ENCODE data around the gene DARS1. TPM values are rescaled to one million over a fixed set of nuclear protein-coding genes. Genes with fewer than 3 reads are reported as not detected.

Gene DARS1
- total RNA-seq, 1 experiment from 2014 or later = 85.3 TPM

DNA sequence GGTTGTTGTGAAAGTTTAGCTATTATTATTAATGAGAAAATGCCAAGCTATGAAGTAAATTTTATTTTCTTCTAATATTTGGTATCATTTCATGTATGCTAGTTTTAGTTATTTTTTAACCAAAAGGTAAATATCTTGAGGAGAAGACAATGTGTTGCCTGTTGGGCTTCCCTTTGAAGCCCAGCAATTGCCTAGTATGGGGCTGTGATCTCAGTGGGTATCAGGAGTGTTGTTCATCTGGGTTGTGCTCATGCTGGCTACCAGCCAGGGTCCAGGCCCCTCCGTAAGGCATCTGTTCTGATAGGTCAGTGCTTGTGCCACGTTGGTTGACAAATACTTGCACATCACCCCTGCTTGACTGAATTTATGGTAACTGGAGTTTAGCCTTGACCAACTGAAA lies 38.0 kb upstream of the DARS1 start:
- POLR2A ChIA-PET = no interaction called here
- CTCF ChIA-PET = no interaction called here
- in situ Hi-C loops (cut with HindIII; ENCODE audit: low pct_unique_long_range_greater_than_20kb, low sequenced_read_pairs) = no loop called here

GRCh38 chr2:136022396-136023146 lies 37.1 kb upstream of the DARS1 start:
- TF ChIP-seq SIN3A (IDR thresholded peaks at IDR 0.05; ENCODE audit: borderline replicate concordance, insufficient read depth, low read depth, low read length) (no peak), POLR2AphosphoS5 (IDR thresholded peaks at IDR 0.05; ENCODE audit: low read depth, low read length) (no peak), REST (IDR thresholded peaks at IDR 0.05; ENCODE audit: insufficient read depth in 1 of 2, low read depth in 2 of 2, low read length in 1 of 2) (no peak), TCF7L2 (IDR thresholded peaks at IDR 0.05; ENCODE audit: low read depth, low read length) (no peak)
- TF ChIP-seq, protein P1, sequence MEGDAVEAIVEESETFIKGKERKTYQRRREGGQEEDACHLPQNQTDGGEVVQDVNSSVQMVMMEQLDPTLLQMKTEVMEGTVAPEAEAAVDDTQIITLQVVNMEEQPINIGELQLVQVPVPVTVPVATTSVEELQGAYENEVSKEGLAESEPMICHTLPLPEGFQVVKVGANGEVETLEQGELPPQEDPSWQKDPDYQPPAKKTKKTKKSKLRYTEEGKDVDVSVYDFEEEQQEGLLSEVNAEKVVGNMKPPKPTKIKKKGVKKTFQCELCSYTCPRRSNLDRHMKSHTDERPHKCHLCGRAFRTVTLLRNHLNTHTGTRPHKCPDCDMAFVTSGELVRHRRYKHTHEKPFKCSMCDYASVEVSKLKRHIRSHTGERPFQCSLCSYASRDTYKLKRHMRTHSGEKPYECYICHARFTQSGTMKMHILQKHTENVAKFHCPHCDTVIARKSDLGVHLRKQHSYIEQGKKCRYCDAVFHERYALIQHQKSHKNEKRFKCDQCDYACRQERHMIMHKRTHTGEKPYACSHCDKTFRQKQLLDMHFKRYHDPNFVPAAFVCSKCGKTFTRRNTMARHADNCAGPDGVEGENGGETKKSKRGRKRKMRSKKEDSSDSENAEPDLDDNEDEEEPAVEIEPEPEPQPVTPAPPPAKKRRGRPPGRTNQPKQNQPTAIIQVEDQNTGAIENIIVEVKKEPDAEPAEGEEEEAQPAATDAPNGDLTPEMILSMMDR (IDR thresholded peaks at IDR 0.05) = no peak
- H3K36me3 ChIP-seq (ENCODE audit: control insufficient read depth, insufficient read depth, low read length) = no peaks in the 10 kb centered on the region
- DNase-seq (ENCODE audit: low read depth, low spot score) (no peak), ATAC-seq (no peak)
- ChIA-PET POLR2A (no interaction called here), CTCF (no interaction called here)
- no peaks in the 10 kb centered on the region; the same call in 1 of the 2 replicates for H3K27me3 ChIP-seq (ENCODE audit: control insufficient read depth, insufficient read depth, low read length)
- no peak overlapping the region for H3K4me3 ChIP-seq (ENCODE audit: low read depth in 2 of 2, low read length in 2 of 2)
- in situ Hi-C loops (cut with HindIII; ENCODE audit: low pct_unique_long_range_greater_than_20kb, low sequenced_read_pairs) = no loop called here
- intact Hi-C loops (cut with micrococcal nuclease; ENCODE audit: unreplicated experiment) = no loop called here
- H3K9me3 ChIP-seq (ENCODE audit: control insufficient read depth, insufficient read depth, low read depth, low read length) = no peaks in the 10 kb centered on the region
- no TSS peak for BruUV-seq (replicated peaks)
- no peaks in the 10 kb centered on the region for H3K4me1 ChIP-seq (ENCODE audit: control insufficient read depth, insufficient read depth, low read length)
- no peak overlapping the region for H3K27ac ChIP-seq (ENCODE audit: low read length)

More for the DNA sequence above, 38.0 kb upstream of the DARS1 start:
- TF ChIP-seq POLR2AphosphoS5 (IDR thresholded peaks at IDR 0.05; ENCODE audit: low read depth, low read length) (no peak), REST (IDR thresholded peaks at IDR 0.05; ENCODE audit: insufficient read depth in 1 of 2, low read depth in 2 of 2, low read length in 1 of 2) (no peak), SIN3A (IDR thresholded peaks at IDR 0.05; ENCODE audit: borderline replicate concordance, insufficient read depth, low read depth, low read length) (no peak), TCF7L2 (IDR thresholded peaks at IDR 0.05; ENCODE audit: low read depth, low read length) (no peak)
- TF ChIP-seq, protein P1 (IDR thresholded peaks at IDR 0.05) = no peak
- H3K4me1 ChIP-seq (ENCODE audit: control insufficient read depth, insufficient read depth, low read length) = no peaks in the 10 kb centered on the region
- no peak for DNase-seq (ENCODE audit: low read depth, low spot score)
- H3K27me3 ChIP-seq (ENCODE audit: control insufficient read depth, insufficient read depth, low read length) = no peaks in the 10 kb centered on the region; the same call in 1 of the 2 replicates
- no peaks in the 10 kb centered on the region for H3K36me3 ChIP-seq (ENCODE audit: control insufficient read depth, insufficient read depth, low read length)
- intact Hi-C loops (cut with micrococcal nuclease; ENCODE audit: unreplicated experiment) = no loop called here
- no peak overlapping the region for H3K4me3 ChIP-seq (ENCODE audit: low read depth in 2 of 2, low read length in 2 of 2)
- H3K9me3 ChIP-seq (ENCODE audit: control insufficient read depth, insufficient read depth, low read depth, low read length) = no peaks in the 10 kb centered on the region
- H3K27ac ChIP-seq (ENCODE audit: low read length) = no peak overlapping the region
- no peak for ATAC-seq
- no TSS peak for BruUV-seq (replicated peaks)
